HAP-1 (cell line): Measurements from ENCODE around the gene A3GALT2.
"Not testable (repeated sequence)": the region's sequence is repeated elsewhere in the genome, so short reads cannot be mapped to it uniquely, and the experiment has no call there.

Experiments
- DNase-seq, 2 experiments: peaks; one replicate each; pipeline ENCODE4 v3.0.0-alpha.2; 2016 to 2020; ENCODE audit warnings: low spot score in 2 of 2
- H3K27me3 ChIP-seq: fragments of 250-450 bp; sonication (Bioruptor Pico); 2 replicates; pipeline ENCODE4 v1.5.1; 2020; ENCODE audit warnings: low read depth, mild to moderate bottlenecking, moderate library complexity
- H3K36me3 ChIP-seq: fragments of 250-450 bp; sonication (Bioruptor Pico); replicated peaks from 2 replicates; pipeline ENCODE4 v1.5.1; 2020; ENCODE audit warnings: mild to moderate bottlenecking
- H3K4me1 ChIP-seq: fragments of 250-450 bp; sonication (Bioruptor Pico); 2 replicates; pipeline ENCODE4 v1.5.1; 2020; ENCODE audit warnings: mild to moderate bottlenecking
- H3K4me3 ChIP-seq: fragments of 250-450 bp; sonication (Bioruptor Pico); 2 replicates; pipeline ENCODE4 v1.5.1; 2020; ENCODE audit warnings: mild to moderate bottlenecking, moderate library complexity
- H3K9me3 ChIP-seq: fragments of 250-450 bp; sonication (Bioruptor Pico); 2 replicates; pipeline ENCODE4 v1.5.1; 2020; ENCODE audit warnings: mild to moderate bottlenecking, moderate library complexity
- in situ Hi-C: fragments of 300-500 bp; cut with MboI; formaldehyde crosslinking; loops from 3 replicates; pipeline ENCODE4 v1.14.3; 2020; ENCODE audit warnings: low sequenced_read_pairs, inconsistent platforms, mixed read lengths

The A3GALT2 gene

DNA sequence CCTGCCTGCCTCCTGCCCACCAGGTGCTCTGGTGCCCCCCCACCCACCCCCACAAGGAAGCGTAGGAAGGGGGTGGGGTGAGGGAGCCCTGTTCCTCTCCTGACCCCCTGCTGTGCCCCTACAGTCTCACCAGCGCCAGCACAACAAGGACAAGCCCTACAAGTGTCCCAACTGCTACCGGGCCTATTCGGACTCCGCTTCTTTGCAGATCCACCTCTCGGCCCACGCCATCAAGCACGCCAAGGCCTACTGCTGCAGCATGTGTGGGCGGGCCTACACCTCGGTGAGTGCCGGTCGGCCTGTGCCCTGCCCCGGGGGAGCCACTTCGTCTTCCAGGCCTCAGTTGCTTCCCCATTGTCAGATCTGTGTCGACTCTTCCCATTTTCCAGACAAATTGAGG lies 25.9 kb downstream of the A3GALT2 start:
- H3K36me3 ChIP-seq: peaks cover 23% of the 10 kb centered on the region
- H3K27me3 ChIP-seq: no peaks in the 10 kb centered on the region
- H3K4me1 ChIP-seq: no peaks in the 10 kb centered on the region
- DNase-seq: no peak
- H3K4me3 ChIP-seq: no peak overlapping the region
- no peaks in the 10 kb centered on the region for H3K9me3 ChIP-seq
- in situ Hi-C loops: loop anchor here (5.0 to 10.0 kb wide), 2 partner anchors 172 to 320 kb away; no protein-coding TSS in a partner anchor

DNA sequence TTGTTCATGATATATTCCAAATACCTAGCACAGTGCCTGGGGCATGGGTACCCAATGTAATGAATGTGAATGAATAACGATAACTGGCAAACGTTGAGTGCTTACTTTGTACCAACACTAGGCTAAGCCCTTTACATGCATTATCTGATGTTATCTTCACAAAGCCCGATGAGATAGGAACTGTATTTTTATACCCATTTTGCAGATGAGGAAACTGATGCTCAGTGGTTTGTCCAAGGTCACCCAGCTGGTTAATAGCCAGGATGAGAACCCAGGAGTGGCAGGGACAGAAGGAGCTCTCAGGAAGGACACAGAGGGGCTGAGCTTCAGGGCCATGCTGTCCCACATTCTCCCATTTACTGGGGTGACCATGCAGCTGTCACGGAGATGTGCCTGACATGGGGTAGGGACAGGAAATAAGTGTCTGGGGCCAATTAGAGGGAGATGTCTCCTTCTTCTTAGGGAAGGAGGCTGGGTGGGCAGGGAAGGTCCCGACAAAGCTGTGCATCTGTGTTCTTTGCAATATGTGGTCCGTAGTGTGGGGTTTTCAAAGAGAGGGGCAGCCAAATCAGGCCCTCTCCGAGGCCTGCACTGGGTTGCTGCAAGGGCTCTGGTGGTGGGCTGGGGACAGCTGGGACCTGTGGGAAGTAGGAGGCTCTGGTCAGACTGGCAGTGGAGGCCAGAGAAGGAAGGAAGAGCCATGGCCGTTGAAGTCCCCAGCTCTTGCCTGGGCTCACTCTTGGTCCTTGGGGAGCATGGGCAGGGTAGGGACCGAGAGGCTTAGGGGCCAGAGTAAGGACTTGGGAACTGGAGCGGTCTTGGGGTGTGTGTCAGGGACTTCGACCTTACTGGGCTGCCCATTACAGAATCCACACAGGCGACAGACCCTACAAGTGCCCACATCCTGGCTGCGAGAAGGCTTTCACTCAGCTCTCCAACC lies 26.6 kb downstream of the A3GALT2 start:
- in situ Hi-C loops: loop anchor here (5.0 to 10.0 kb wide), 2 partner anchors 173 to 320 kb away; no protein-coding TSS in a partner anchor
- Histone ChIP-seq H3K27me3 (no peaks in the 10 kb centered on the region), H3K4me1 (no peaks in the 10 kb centered on the region), H3K4me3 (no peak overlapping the region), H3K9me3 (no peaks in the 10 kb centered on the region), H3K36me3 (peaks cover 23% of the 10 kb centered on the region)
- no peak for DNase-seq

DNA sequence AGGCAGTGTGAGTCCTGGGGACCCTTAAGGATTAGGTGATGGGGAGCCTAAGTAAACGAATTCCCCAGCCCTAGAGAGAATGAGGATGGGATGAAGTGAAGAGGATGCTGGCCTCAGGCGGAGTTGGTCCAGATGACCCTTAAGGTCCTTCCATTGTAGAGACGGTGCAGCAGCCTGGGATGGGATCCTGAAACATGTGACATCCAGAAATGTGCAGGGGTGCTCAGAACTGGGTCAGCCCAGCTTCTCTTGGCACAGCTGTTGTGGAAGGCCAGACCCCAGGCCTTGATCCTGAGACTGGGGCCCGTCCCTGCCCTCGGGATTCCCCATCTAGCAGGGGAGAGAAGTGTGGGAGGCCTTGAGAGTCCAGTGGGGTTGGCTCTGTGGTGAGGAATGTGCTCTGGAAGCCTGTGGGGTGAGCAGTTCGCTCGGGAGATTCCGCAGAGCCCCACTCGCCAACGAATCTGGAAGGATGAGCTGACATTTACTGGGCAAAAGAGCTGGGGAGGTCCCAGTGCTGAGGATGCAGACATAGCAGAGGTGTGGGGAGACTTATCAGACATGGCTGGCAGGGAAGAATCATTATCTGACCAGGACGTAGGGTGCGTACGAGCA lies 28.1 kb downstream of the A3GALT2 start:
- in situ Hi-C loops: loop anchor here (10.0 kb wide), 1 partner anchor 322 kb away; no protein-coding TSS in a partner anchor
- DNase-seq: no peak
- no peak overlapping the region for H3K4me3 ChIP-seq
- no peaks in the 10 kb centered on the region for H3K27me3 ChIP-seq
- H3K9me3 ChIP-seq: no peaks in the 10 kb centered on the region
- H3K4me1 ChIP-seq: no peaks in the 10 kb centered on the region
- peaks cover 17% of the 10 kb centered on the region for H3K36me3 ChIP-seq

DNA sequence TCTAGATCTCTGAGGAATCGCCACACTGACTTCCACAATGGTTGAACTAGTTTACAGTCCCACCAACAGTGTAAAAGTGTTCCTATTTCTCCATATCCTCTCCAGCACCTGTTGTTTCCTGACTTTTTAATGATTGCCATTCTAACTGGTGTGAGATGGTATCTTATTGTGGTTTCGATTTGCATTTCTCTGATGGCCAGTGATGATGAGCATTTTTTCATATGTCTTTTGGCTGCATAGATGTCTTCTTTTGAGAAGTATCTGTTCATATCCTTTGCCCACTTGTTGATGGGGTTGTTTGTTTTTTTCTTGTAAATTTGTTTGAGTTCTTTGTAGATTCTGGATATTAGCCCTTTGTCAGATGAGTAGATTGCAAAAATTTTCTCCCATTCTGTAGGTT lies 30.3 kb downstream of the A3GALT2 start:
- not testable (repeated sequence) for H3K9me3 ChIP-seq

DNA sequence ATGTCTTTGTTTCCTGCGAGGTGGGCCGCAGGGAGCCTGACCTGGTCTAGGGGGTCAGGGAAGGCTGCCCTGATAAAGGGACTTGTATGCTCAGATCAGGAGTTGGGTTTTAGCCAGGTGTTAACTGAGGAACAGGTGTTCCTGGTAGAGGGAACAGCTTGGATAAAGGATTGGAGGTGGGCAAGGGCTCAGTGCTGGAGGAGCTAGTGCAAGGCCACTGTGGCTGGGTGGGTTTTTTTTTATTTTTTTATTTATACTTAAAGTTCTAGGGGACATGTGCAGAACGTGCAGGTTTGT lies 31.1 kb downstream of the A3GALT2 start:
- Histone ChIP-seq H3K9me3 (no peaks in the 10 kb centered on the region), H3K27me3 (no peaks in the 10 kb centered on the region), H3K36me3 (peaks cover 6% of the 10 kb centered on the region), H3K4me1 (no peaks in the 10 kb centered on the region), H3K4me3 (no peak overlapping the region)
- in situ Hi-C loops: loop anchor here (10.0 kb wide), 1 partner anchor 325 kb away; no protein-coding TSS in a partner anchor
- DNase-seq: no peak

More for the DNA sequence above, 30.3 kb downstream of the A3GALT2 start:
- DNase-seq, H3K4me3 ChIP-seq, H3K36me3 ChIP-seq, H3K4me1 ChIP-seq, H3K27me3 ChIP-seq: not testable (repeated sequence)
- in situ Hi-C loops: loop anchor here (10.0 kb wide), 1 partner anchor 324 kb away; no protein-coding TSS in a partner anchor

DNA sequence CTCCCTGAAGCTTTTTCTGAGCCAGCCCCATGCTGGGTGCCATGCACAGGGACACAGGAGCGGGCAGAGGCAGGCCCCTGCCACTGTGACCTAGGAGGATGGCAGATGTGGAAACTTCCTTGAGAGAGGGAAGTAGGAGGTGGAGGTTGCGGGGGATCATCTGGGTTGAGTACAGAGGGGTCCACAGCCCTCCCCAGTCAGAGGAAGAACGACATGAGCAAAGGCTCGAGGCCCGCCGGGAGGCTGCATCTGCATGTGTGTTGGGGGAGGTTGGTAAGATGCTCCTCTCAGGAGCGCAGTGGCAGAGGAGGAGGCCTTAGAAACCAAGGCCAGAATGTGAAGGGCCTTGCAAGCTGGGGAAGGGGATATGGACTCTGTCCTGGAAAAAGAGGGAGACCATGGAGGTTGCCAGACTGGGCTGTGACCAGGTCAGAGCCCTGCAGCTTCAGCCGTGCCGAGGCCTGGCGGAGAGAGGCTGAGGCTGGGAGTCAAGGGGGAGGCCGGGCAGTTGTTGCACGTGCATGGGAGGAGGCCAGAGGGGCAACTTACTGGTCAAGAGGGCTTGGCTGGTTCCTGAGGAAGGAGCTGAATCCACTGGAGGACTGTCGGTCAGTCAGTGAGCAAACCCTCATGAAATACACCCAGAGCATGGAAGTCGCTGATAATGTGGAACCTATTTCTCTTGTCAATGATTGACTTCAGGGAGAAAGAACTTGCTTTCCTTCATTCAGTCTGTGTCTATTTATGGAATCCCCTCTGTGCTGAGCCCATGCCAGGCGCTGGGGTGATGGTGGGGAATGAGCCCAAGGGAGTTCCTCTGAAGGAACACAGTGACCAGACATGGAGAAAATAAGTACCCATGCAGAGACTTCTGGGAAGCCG lies 31.7 kb downstream of the A3GALT2 start:
- no peak overlapping the region for H3K4me3 ChIP-seq
- H3K27me3 ChIP-seq: no peaks in the 10 kb centered on the region
- in situ Hi-C loops: no loop called here
- H3K36me3 ChIP-seq: peaks cover 9% of the 10 kb centered on the region
- H3K4me1 ChIP-seq: no peaks in the 10 kb centered on the region
- DNase-seq: no peak
- no peaks in the 10 kb centered on the region for H3K9me3 ChIP-seq

DNA sequence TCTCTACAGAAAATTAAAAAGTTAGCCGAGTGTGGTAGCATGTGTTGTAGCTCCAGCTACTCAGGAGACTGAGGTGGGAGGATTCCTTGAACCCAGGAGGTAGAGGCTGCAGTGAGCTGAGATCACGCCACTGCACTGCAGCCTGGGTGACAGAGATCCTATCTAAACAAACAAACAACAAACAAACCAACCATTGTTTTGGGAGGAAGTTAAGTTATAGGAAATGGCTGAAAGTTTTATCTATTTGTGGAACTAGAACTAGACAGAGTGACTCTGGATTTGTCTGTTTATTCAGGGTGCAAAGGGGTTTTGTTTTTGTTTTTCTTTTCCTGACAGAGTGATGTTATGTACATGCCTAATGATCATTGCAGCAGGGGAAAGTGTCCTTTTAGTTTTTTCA lies 33.6 kb downstream of the A3GALT2 start:
- no peaks in the 10 kb centered on the region for H3K4me1 ChIP-seq
- peaks cover 14% of the 10 kb centered on the region for H3K36me3 ChIP-seq
- H3K9me3 ChIP-seq: no peaks in the 10 kb centered on the region
- H3K4me3 ChIP-seq: no peak overlapping the region
- in situ Hi-C loops: no loop called here
- DNase-seq: no peak
- no peaks in the 10 kb centered on the region for H3K27me3 ChIP-seq

DNA sequence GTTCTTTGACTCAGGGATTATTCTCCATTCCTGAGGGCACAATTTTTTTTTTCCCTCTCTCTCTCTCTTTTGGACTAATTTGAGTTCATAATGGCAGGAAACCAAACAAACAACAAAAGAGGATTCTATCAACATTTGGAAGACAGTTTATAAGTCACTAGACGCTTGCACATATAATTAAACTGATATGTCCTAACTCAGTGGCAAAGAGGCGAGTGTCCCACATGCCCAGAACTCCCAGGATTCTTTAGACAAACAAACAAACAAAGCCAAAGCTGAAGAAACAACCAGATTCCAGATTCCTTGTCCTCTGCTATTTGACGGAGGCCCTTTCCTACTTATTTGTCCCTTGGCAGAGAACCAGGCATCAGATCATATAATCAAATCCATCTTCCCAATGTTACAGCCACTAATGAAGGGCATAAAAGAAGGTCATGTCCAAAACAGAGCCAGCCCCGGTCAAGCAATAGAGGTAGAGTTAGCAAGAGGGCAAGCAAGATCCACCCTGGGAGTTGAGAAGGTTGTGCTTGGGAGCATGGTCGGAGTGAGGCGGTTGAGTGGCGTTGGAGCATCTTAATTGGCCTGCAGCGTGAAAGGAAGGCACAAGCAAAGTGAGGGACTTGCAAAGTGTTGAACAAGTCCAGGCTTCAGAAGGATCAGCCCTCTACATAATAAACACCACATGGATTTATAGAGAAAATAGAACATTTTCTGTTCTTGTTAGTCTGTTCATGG lies 34.3 kb downstream of the A3GALT2 start:
- Histone ChIP-seq H3K27me3 (no peaks in the 10 kb centered on the region), H3K36me3 (peaks cover 18% of the 10 kb centered on the region), H3K4me3 (no peak overlapping the region), H3K9me3 (no peaks in the 10 kb centered on the region), H3K4me1 (no peaks in the 10 kb centered on the region)
- in situ Hi-C loops: no loop called here
- no peak for DNase-seq

DNA sequence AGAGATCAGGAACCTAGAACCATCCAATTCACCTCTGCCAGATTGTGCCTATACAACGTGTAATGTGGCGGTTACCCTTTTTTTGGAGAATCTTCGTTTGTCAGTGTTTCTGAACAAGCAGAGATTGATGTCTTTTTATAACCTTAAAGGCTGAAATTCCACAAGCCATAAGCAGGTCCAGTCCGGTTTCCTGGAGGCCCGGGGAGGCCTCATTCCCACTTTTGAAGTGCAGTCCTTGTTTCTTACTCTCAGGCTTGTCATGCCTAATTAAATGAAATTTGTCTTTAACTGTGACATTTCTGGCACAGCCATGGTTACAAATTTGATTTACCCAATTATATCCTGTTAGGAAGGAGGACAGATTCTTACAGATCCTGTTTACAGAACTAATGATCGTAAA lies 36.8 kb downstream of the A3GALT2 start:
- Histone ChIP-seq H3K4me1 (no peaks in the 10 kb centered on the region), H3K4me3 (no peak overlapping the region), H3K36me3 (peaks cover 23% of the 10 kb centered on the region), H3K27me3 (no peaks in the 10 kb centered on the region), H3K9me3 (no peaks in the 10 kb centered on the region)
- in situ Hi-C loops: no loop called here
- DNase-seq: no peak

DNA sequence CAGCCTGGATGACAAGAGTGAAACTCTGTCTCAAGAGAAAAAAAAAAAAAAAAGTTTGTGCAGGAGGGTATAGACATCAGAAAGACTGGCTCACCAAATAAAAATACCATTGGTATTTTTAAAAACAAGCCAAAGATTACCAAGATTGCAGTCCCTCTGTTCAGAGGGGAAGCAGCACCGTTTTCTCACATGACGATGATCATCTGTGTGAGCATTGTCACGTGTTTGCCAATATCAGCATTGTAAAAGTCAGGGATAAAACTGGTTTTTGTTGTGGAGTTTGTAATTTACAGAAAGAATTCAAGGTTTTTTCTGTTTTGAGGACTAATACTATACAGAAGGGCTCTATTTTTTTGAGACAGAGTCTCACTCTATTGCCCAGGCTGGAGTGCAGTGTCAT lies 38.1 kb downstream of the A3GALT2 start:
- no peaks in the 10 kb centered on the region for H3K4me1 ChIP-seq
- no peak overlapping the region for H3K4me3 ChIP-seq
- in situ Hi-C loops: no loop called here
- H3K27me3 ChIP-seq: no peaks in the 10 kb centered on the region
- H3K9me3 ChIP-seq: no peaks in the 10 kb centered on the region
- DNase-seq: no peak
- peaks cover 23% of the 10 kb centered on the region for H3K36me3 ChIP-seq

DNA sequence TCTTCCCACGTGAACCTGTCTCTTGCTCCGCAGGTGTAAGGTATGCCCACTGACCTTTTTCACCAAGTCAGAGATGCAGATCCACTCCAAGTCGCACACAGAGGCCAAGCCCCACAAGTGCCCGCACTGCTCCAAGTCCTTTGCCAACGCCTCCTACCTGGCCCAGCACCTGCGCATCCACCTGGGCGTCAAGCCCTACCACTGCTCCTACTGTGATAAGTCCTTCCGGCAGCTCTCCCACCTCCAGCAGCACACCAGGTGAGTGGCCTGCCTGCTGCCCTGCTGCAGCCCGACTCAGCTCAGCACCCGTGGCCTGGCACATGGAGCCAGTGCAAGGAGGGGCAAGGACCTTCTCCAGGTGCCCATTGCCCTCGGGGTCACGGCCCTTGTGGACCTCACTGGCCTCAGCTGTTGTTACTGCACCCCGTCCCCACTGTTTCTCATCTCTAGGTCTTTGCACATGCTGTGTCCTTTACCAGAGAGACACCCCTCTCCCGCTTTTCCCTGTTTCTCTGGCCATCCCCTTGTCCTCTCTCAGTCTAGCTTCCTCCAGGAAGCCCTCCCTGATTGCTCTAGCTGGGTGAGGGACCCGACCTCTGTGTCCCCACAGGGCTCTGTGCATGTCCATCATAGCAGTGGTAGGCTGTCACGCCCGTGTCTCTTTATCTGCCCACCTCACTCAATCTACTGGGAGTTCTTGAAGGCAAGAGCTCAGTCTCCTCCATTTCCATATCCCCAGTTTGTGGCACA lies 39.2 kb downstream of the A3GALT2 start:
- no peak for DNase-seq
- Histone ChIP-seq H3K4me3 (no peak overlapping the region), H3K9me3 (no peaks in the 10 kb centered on the region), H3K36me3 (peaks cover 23% of the 10 kb centered on the region), H3K27me3 (no peaks in the 10 kb centered on the region), H3K4me1 (no peaks in the 10 kb centered on the region)
- in situ Hi-C loops: no loop called here

DNA sequence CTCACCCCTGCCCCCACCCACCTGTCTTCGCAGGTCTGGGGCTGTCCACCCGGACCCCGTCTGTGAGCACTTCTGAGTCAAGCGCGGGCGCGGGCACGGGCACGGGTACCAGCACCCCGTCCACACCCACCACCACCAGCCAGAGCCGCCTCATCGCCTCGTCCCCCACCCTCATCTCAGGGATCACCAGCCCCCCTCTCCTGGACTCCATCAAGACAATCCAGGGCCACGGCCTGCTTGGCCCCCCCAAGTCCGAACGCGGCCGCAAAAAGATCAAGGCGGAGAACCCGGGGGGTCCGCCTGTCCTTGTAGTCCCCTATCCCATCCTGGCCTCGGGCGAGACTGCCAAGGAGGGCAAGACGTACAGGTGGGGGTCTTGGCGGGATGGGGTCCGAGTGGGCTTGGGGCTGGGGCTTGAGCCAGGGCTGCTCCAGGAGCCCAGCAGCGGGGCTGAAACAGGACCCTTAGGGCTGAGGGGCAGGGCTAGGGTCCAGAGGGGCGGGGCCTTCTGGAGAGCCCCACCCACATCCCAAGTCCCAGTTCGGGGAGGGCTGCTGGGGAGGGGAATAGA lies 40.7 kb downstream of the A3GALT2 start:
- no peak for DNase-seq
- H3K36me3 ChIP-seq: peaks cover 23% of the 10 kb centered on the region
- no peak overlapping the region for H3K4me3 ChIP-seq
- no peaks in the 10 kb centered on the region for H3K4me1 ChIP-seq
- in situ Hi-C loops: no loop called here
- no peaks in the 10 kb centered on the region for H3K9me3 ChIP-seq
- H3K27me3 ChIP-seq: no peaks in the 10 kb centered on the region
